Calu3 (cell line): ENCODE measurements around the gene TAGLN3. TPM values are rescaled to one million over a fixed set of nuclear protein-coding genes. Genes with fewer than 3 reads are reported as not detected.

Experiments used
- BruUV-seq: library from RNA; stranded (reverse); fragments of 400-500 nt; replicated peaks from 2 replicates; lab custom pipeline; 2021; lab: Mats Ljungman, UMichigan
- CTCF ChIA-PET: fragments of 300-600 bp; sonication (Branson Sonifier 250); formaldehyde crosslinking; loops from one replicate; lab custom pipeline; 2022; ENCODE audit warnings: antibody characterized with exemption; lab: Charles Lee
- DNase-seq: peaks from one replicate; pipeline ENCODE4 v3.0.0; 2022
- H3K27ac Mint-ChIP-seq: one replicate; pipeline ENCODE4 v1.8.0; 2022; ENCODE audit warnings: mixed read lengths; ENCODE audit not compliant: unreplicated experiment
- H3K27me3 Mint-ChIP-seq: one replicate; pipeline ENCODE4 v1.8.0; 2022; ENCODE audit warnings: mixed read lengths; ENCODE audit not compliant: unreplicated experiment
- H3K36me3 Mint-ChIP-seq: one replicate; pipeline ENCODE4 v1.8.0; 2022; ENCODE audit warnings: mild to moderate bottlenecking, moderate library complexity, mixed read lengths; ENCODE audit not compliant: insufficient read depth, unreplicated experiment
- H3K4me1 Mint-ChIP-seq: one replicate; pipeline ENCODE4 v1.8.0; 2022; ENCODE audit warnings: mild to moderate bottlenecking, low read depth, mixed read lengths; ENCODE audit not compliant: unreplicated experiment
- H3K4me3 Mint-ChIP-seq: one replicate; pipeline ENCODE4 v1.8.0; 2022; ENCODE audit warnings: mild to moderate bottlenecking, low read depth, moderate library complexity, mixed read lengths; ENCODE audit not compliant: unreplicated experiment
- H3K9me3 Mint-ChIP-seq: one replicate; pipeline ENCODE4 v1.8.0; 2022; ENCODE audit warnings: low read depth, mixed read lengths; ENCODE audit not compliant: unreplicated experiment
- CTCF ChIP-seq: fragments of 200-600 bp; IDR thresholded peaks from one replicate; pipeline ENCODE4 v1.8.0; 2022; ENCODE audit warnings: antibody characterized with exemption; ENCODE audit not compliant: unreplicated experiment
- intact Hi-C: fragments of 100-400 bp; cut with micrococcal nuclease; formaldehyde crosslinking; loops from one replicate; pipeline ENCODE4 v1.10.0; 2022; ENCODE audit not compliant: unreplicated experiment
- total RNA-seq: library from RNA; stranded (reverse); gene quantifications from 2 replicates; pipeline ENCODE4 v1.2.3, GENCODE V29; 2022

TAGLN3 gene
- total RNA-seq, 1 experiment from 2014 or later, result not detected

GRCh38 chr3:112041321-112041720, 42.6 kb downstream of the TAGLN3 start:
- no peak for TF ChIP-seq CTCF
- Mint-ChIP-seq H3K4me1 (peaks cover 17% of the 10 kb centered on the region), H3K27me3 (no peaks in the 10 kb centered on the region), H3K9me3 (no peaks in the 10 kb centered on the region), H3K36me3 (no peaks in the 10 kb centered on the region), H3K4me3 (no peak overlapping the region), H3K27ac (no peak overlapping the region)
- CTCF ChIA-PET, result no interaction called here
- intact Hi-C loops, result no loop called here
- no peak for DNase-seq
- BruUV-seq, result no TSS peak

GRCh38 chr3:112042842-112043280, 44.1 kb downstream of the TAGLN3 start:
- H3K4me3 Mint-ChIP-seq, result no peak overlapping the region
- H3K27me3 Mint-ChIP-seq, result no peaks in the 10 kb centered on the region
- H3K27ac Mint-ChIP-seq, result no peak overlapping the region
- peaks cover 26% of the 10 kb centered on the region for H3K4me1 Mint-ChIP-seq
- TF ChIP-seq CTCF, result no peak
- intact Hi-C loops, result loop anchor here (1.0 kb wide), 1 partner anchor 54 kb away; no protein-coding TSS in a partner anchor
- H3K36me3 Mint-ChIP-seq, result no peaks in the 10 kb centered on the region
- CTCF ChIA-PET, result interaction anchor here (0.6 to 1.7 kb wide), 12 partner anchors 29 to 239 kb away, joined by 3 to 9 read pairs (median 4); partner anchors contain the start of gene ABHD10
- DNase-seq, result no peak
- H3K9me3 Mint-ChIP-seq, result no peaks in the 10 kb centered on the region
- no TSS peak for BruUV-seq

- Mint-ChIP-seq H3K36me3 (no peaks in the 10 kb centered on the region), H3K4me1 (peaks cover 23% of the 10 kb centered on the region), H3K27ac (no peak overlapping the region), H3K27me3 (no peaks in the 10 kb centered on the region), H3K4me3 (no peak overlapping the region), H3K9me3 (no peaks in the 10 kb centered on the region)
- CTCF ChIA-PET, result interaction anchor here (0.6 to 1.7 kb wide), 12 partner anchors 30 to 240 kb away, joined by 3 to 9 read pairs (median 4); partner anchors contain the start of gene ABHD10
- BruUV-seq, result no TSS peak
- peak; percentile 59 for DNase-seq
- intact Hi-C loops, result loop anchor here (1.0 kb wide), 1 partner anchor 54 kb away; no protein-coding TSS in a partner anchor
- peak; percentile 38 for TF ChIP-seq CTCF
Observed at GRCh38 chr3:112043621-112044201, 45.0 kb downstream of the TAGLN3 start.

- Mint-ChIP-seq H3K27ac (no peak overlapping the region), H3K4me3 (no peak overlapping the region), H3K9me3 (no peaks in the 10 kb centered on the region), H3K27me3 (no peaks in the 10 kb centered on the region), H3K4me1 (peaks cover 9% of the 10 kb centered on the region), H3K36me3 (no peaks in the 10 kb centered on the region)
- TF ChIP-seq CTCF, result no peak
- CTCF ChIA-PET, result no interaction called here
- BruUV-seq, result no TSS peak
- no peak for DNase-seq
- intact Hi-C loops, result no loop called here
Observed at GRCh38 chr3:112046599-112046998, 47.9 kb downstream of the TAGLN3 start.
